Prostate gland (tissue), 2 donors: ENCODE measurements around the gene PKNOX2.

Experiments used
- CTCF ChIP-seq, 4 experiments: fragments of 200-600 bp in 2 of 4; fragments of 450-650 bp in 2 of 4; sonication (generic) in 2 of 4; IDR thresholded peaks; 1 replicate in 3 of 4; 2 replicates in 1 of 4; pipeline ENCODE4 v1.5.1; 2016 to 2019; ENCODE audit warnings: antibody characterized with exemption in 4 of 4, mild to moderate bottlenecking in 2 of 4, moderate library complexity in 2 of 4
- POLR2A ChIP-seq: fragments of 450-650 bp; IDR thresholded peaks from one replicate; pipeline ENCODE4 v1.6.1; 2016; ENCODE audit warnings: antibody characterized with exemption, mild to moderate bottlenecking

GRCh38 chr11:125129316-125129993 is 35.1 kb upstream of the PKNOX2 start:
- TF ChIP-seq POLR2A: no peak
- no peak for TF ChIP-seq CTCF (IDR thresholded peaks at IDR 0.05)
